Endothelial cell of umbilical vein (primary cell): ENCODE measurements around the gene ADGRG7.

ENCODE experiments used
- CTCF ChIP-seq, 2 donors: IDR thresholded peaks; 1 replicate in 1 of 2; 2 replicates in 1 of 2; pipeline ENCODE4 v1.5.1; 2011; ENCODE audit warnings: low read length in 2 of 2, mild to moderate bottlenecking in 2 of 2, moderate library complexity in 2 of 2, control low read depth in 1 of 2, inconsistent platforms in 1 of 2, low read depth in 1 of 2; ENCODE audit not compliant: insufficient read depth in 1 of 2; ENCODE audit errors: extremely low read depth in 1 of 2
- EZH2 ChIP-seq: IDR thresholded peaks from 2 replicates; pipeline ENCODE4 v1.6.1; 2012; ENCODE audit warnings: borderline replicate concordance, low read depth, mild to moderate bottlenecking, moderate library complexity, low read length, inconsistent platforms; ENCODE audit not compliant: severe bottlenecking
- POLR2A ChIP-seq: IDR thresholded peaks from 2 replicates; pipeline ENCODE4 v1.6.1; 2012; ENCODE audit warnings: low read depth, mild to moderate bottlenecking, control low read depth, low read length

- TF ChIP-seq CTCF (IDR thresholded peaks at IDR 0.05; ENCODE audit: extremely low read depth in 1 of 2, insufficient read depth in 1 of 2, low read depth in 1 of 2, low read length in 2 of 2) (no peak), EZH2 (no peak), POLR2A (no peak)
Measured at GRCh38 chr3:100726706-100727105, 117.3 kb downstream of the ADGRG7 start.
